Measurements from ENCODE around the gene CCNJL. TPM values are rescaled to one million over a fixed set of nuclear protein-coding genes. Genes with fewer than 3 reads are reported as not detected.

Gene CCNJL
- total RNA-seq, 2 experiments from 2014 or later, result not detected

DNA sequence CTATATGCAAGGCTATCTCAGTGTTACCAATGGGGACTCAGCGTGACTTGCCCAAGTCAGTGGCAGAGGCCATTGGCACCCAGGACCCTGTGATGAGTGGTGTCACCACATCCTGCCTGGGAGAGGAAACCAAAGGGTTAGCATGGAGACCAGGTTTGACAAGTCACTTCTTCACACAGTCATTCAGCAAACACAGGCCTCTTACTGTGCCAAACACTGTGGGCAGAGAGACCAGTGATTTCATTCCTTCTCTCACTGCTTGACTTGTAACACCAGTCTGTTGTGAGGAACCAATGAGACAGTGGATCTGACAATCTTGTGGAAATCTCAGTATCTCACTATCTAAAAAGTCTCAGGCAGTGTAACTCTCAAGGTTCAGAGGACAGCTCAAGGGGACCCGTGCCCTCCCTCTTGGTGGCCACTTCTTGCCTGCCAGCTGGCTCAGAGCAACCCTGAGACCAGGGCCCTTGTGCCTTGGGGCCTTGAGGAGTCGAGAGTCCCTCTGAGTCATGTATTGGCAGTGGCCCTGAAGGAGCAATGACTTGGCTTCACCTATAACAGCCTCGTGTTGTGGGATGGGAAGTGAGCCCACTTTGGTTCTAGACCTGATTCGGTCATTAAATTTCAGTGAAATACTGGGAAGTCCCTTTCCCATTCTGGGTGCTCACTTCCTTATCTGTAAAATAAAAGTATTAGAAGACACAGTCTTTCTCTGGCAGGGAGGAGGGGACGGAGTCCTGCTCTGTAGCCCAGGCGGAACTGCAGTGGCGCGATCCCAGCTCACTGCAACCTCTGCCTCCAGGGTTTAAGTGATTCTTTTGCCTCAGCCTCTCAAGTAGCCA, 81.5 kb downstream of the CCNJL start:
- Histone ChIP-seq H3K4me3 (ENCODE audit: low read depth, low read length, poor library complexity, severe bottlenecking) (no peak overlapping the region), H3K4me2 (ENCODE audit: low read length) (no peak overlapping the region), H3K36me3 (ENCODE audit: insufficient read depth, low read length) (no peaks in the 10 kb centered on the region), H3K79me2 (ENCODE audit: insufficient read depth, low read depth, low read length) (no peaks in the 10 kb centered on the region), H3K9me2 (ENCODE audit: insufficient read depth, low read length) (no peaks in the 10 kb centered on the region), H2AFZ (ENCODE audit: low read length) (no peak overlapping the region), H4K20me1 (ENCODE audit: insufficient read depth, low read length) (no peaks in the 10 kb centered on the region), H3K27ac (ENCODE audit: low read depth, low read length, poor library complexity, severe bottlenecking) (no peak overlapping the region), H3K4me1 (ENCODE audit: insufficient read depth, low read length, poor library complexity, severe bottlenecking) (no peaks in the 10 kb centered on the region), H3K9me3 (ENCODE audit: low read length) (no peaks in the 10 kb centered on the region)
- no peak for DNase-seq (ENCODE audit: low spot score)
- no peak for TF ChIP-seq EZH2phosphoT487 (IDR thresholded peaks at IDR 0.05; ENCODE audit: borderline replicate concordance, low read depth, low read length)
- TF ChIP-seq, protein P1, sequence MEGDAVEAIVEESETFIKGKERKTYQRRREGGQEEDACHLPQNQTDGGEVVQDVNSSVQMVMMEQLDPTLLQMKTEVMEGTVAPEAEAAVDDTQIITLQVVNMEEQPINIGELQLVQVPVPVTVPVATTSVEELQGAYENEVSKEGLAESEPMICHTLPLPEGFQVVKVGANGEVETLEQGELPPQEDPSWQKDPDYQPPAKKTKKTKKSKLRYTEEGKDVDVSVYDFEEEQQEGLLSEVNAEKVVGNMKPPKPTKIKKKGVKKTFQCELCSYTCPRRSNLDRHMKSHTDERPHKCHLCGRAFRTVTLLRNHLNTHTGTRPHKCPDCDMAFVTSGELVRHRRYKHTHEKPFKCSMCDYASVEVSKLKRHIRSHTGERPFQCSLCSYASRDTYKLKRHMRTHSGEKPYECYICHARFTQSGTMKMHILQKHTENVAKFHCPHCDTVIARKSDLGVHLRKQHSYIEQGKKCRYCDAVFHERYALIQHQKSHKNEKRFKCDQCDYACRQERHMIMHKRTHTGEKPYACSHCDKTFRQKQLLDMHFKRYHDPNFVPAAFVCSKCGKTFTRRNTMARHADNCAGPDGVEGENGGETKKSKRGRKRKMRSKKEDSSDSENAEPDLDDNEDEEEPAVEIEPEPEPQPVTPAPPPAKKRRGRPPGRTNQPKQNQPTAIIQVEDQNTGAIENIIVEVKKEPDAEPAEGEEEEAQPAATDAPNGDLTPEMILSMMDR (conservative IDR thresholded peaks at IDR 0.05; ENCODE audit: low read length), result no peak
- intact Hi-C loops (cut with micrococcal nuclease; ENCODE audit: unreplicated experiment), result no loop called here
- BruUV-seq (replicated peaks), result no TSS peak
- POLR2A ChIA-PET, result interaction anchor here (0.6 kb wide), 1 partner anchor 9 kb away, joined by 3 read pairs; no protein-coding TSS in a partner anchor
- CTCF ChIA-PET (ENCODE audit: unreplicated experiment), result no interaction called here

DNA sequence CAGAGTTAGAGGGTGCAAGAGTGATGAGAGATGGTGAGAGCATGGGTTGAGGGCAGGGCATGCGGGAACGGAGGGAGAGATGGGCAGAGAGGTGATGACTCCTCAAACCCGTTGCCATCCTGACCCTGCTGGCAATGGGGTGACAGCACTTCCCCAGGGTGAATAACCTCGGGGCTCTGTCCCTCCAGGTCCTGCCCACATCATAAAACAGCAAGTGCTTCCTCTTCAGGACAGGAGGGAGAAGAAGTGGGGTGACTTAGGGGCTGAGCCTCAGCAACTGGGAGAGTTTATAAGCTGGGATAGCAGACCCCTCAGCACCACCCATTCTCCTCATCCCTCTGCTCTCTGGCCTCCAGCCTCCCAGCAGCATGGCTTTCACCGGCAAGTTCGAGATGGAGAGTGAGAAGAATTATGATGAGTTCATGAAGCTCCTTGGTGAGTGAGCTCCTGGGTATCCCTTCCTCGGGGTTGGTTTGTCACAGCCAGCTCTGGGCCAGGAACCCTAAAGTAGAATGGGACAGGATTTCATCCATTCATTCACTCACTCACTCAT, 83.1 kb downstream of the CCNJL start, which contains the start of gene FABP6:
TSS of gene FABP6 (plus strand) at position 317 of the 553 bp plus-strand sequence. CDS start at position 369, 52 bp downstream.
- Histone ChIP-seq H3K27ac (ENCODE audit: low read depth, low read length, poor library complexity, severe bottlenecking) (no peak within 1 kb of the TSS), H3K4me1 (ENCODE audit: insufficient read depth, low read length, poor library complexity, severe bottlenecking) (no peaks in the 10 kb centered on the region), H2AFZ (ENCODE audit: low read length) (no peak within 1 kb of the TSS), H3K4me2 (ENCODE audit: low read length) (no peak within 1 kb of the TSS), H3K4me3 (ENCODE audit: low read depth, low read length, poor library complexity, severe bottlenecking) (no peak within 1 kb of the TSS), H3K9me2 (ENCODE audit: insufficient read depth, low read length) (no peaks in the 10 kb centered on the region), H3K9me3 (ENCODE audit: low read length) (no peaks in the 10 kb centered on the region), H3K79me2 (ENCODE audit: insufficient read depth, low read depth, low read length) (no peaks in the 10 kb centered on the region), H3K36me3 (ENCODE audit: insufficient read depth, low read length) (no peaks in the 10 kb centered on the region), H4K20me1 (ENCODE audit: insufficient read depth, low read length) (no peaks in the 10 kb centered on the region)
- intact Hi-C loops (cut with micrococcal nuclease; ENCODE audit: unreplicated experiment), result no loop called here
- BruUV-seq (replicated peaks), result no TSS peak
- DNase-seq (ENCODE audit: low spot score), result no peak
- TF ChIP-seq EZH2phosphoT487 (IDR thresholded peaks at IDR 0.05; ENCODE audit: borderline replicate concordance, low read depth, low read length), result no peak
- TF ChIP-seq, protein P1 (conservative IDR thresholded peaks at IDR 0.05; ENCODE audit: low read length), result no peak
- POLR2A ChIA-PET, result interaction anchor here (0.6 kb wide), 1 partner anchor 15 kb away, joined by 3 read pairs; no protein-coding TSS in a partner anchor
- CTCF ChIA-PET (ENCODE audit: unreplicated experiment), result no interaction called here

DNA sequence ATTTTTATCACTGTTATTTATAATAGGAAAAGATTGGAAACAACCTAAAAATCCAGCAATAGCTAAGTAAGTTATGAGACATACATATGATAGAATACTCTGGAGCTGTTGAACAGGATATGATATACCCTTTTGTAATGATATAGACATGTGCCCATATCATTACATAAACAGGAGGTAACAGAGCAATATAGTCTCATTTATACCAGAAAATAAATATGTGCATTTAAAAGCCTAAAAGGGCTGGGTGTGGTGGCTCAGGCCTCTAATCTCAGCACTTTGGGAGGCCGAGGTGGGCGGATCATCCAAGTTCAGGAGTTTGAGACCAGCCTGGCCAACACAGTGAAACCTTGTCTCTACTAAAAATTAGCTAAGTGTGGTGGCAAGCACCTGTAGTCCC, 85.4 kb downstream of the CCNJL start:
- Histone ChIP-seq H3K9me3 (ENCODE audit: low read length) (no peaks in the 10 kb centered on the region), H3K4me1 (ENCODE audit: insufficient read depth, low read length, poor library complexity, severe bottlenecking) (no peaks in the 10 kb centered on the region), H3K27ac (ENCODE audit: low read depth, low read length, poor library complexity, severe bottlenecking) (no peak overlapping the region), H3K4me2 (ENCODE audit: low read length) (no peak overlapping the region), H3K9me2 (ENCODE audit: insufficient read depth, low read length) (no peaks in the 10 kb centered on the region), H2AFZ (ENCODE audit: low read length) (no peak overlapping the region), H3K79me2 (ENCODE audit: insufficient read depth, low read depth, low read length) (no peaks in the 10 kb centered on the region), H4K20me1 (ENCODE audit: insufficient read depth, low read length) (no peaks in the 10 kb centered on the region), H3K4me3 (ENCODE audit: low read depth, low read length, poor library complexity, severe bottlenecking) (no peak overlapping the region), H3K36me3 (ENCODE audit: insufficient read depth, low read length) (no peaks in the 10 kb centered on the region)
- ChIA-PET CTCF (ENCODE audit: unreplicated experiment) (interaction anchor here (1.0 kb wide), 1 partner anchor 35 kb away, joined by 3 read pairs; no protein-coding TSS in a partner anchor), POLR2A (no interaction called here)
- TF ChIP-seq EZH2phosphoT487 (IDR thresholded peaks at IDR 0.05; ENCODE audit: borderline replicate concordance, low read depth, low read length), result no peak
- TF ChIP-seq, protein P1 (conservative IDR thresholded peaks at IDR 0.05; ENCODE audit: low read length), result no peak
- intact Hi-C loops (cut with micrococcal nuclease; ENCODE audit: unreplicated experiment), result no loop called here
- BruUV-seq (replicated peaks), result no TSS peak
- no peak for DNase-seq (ENCODE audit: low spot score)

All from OCI-LY7 (cell line).